GM23338 (cell line): ENCODE measurements around the gene MAST3. TPM values are rescaled to one million over a fixed set of nuclear protein-coding genes. Genes with fewer than 3 reads are reported as not detected.

ENCODE experiments used
- ATAC-seq: fragments of 200-7000 bp; cut with Tn5 transposase; 3 replicates; pipeline ENCODE4 v1.9.1; 2020
- DNase-seq: peaks from one replicate; pipeline ENCODE4 v3.0.0-alpha.2; 2015; ENCODE audit warnings: low spot score
- H2AFZ ChIP-seq: fragments of 200-600 bp; sonication (generic); 2 replicates; pipeline ENCODE4 v1.8.0; 2016; ENCODE audit warnings: antibody characterized with exemption, mild to moderate bottlenecking, moderate library complexity
- H3F3A ChIP-seq: fragments of 200-600 bp; sonication (generic); replicated peaks from 2 replicates; pipeline ENCODE4 v1.8.0; 2017; ENCODE audit warnings: antibody characterized with exemption, mixed run types, low read depth
- H3K27ac ChIP-seq: fragments of 200-600 bp; sonication (generic); 2 replicates; pipeline ENCODE4 v1.6.1; 2016; ENCODE audit warnings: low read depth
- H3K27me3 ChIP-seq: fragments of 200-600 bp; sonication (generic); 2 replicates; pipeline ENCODE4 v1.8.0; 2016; ENCODE audit warnings: mild to moderate bottlenecking, mixed run types, moderate library complexity; ENCODE audit not compliant: insufficient read depth
- H3K36me3 ChIP-seq: fragments of 200-600 bp; sonication (generic); 2 replicates; pipeline ENCODE4 v1.8.0; 2016; ENCODE audit warnings: mild to moderate bottlenecking; ENCODE audit not compliant: insufficient read depth
- H3K4me1 ChIP-seq: fragments of 200-600 bp; sonication (generic); 2 replicates; pipeline ENCODE4 v1.8.0; 2016; ENCODE audit warnings: mild to moderate bottlenecking, moderate library complexity; ENCODE audit not compliant: insufficient read depth
- H3K4me2 ChIP-seq: fragments of 200-600 bp; sonication (generic); 2 replicates; pipeline ENCODE4 v1.7.1; 2017; ENCODE audit warnings: mixed run types
- H3K4me3 ChIP-seq: fragments of 200-600 bp; sonication (generic); 2 replicates; pipeline ENCODE4 v1.6.1; 2016; ENCODE audit warnings: mixed run types
- H3K79me2 ChIP-seq: fragments of 200-600 bp; sonication (generic); replicated peaks from 2 replicates; pipeline ENCODE4 v1.8.0; 2017; ENCODE audit warnings: mild to moderate bottlenecking; ENCODE audit not compliant: insufficient read depth
- H3K9me2 ChIP-seq: fragments of 200-600 bp; sonication (generic); 2 replicates; pipeline ENCODE4 v1.8.0; 2017; ENCODE audit not compliant: insufficient read depth
- H4K20me1 ChIP-seq: fragments of 200-600 bp; sonication (generic); replicated peaks from 2 replicates; pipeline ENCODE4 v1.8.0; 2017; ENCODE audit warnings: mild to moderate bottlenecking; ENCODE audit not compliant: insufficient read depth
- H3K27ac Mint-ChIP-seq: 2 replicates; pipeline ENCODE4 v1.8.0; 2020; ENCODE audit warnings: inconsistent platforms, mild to moderate bottlenecking, moderate library complexity, mixed read lengths
- H3K27me3 Mint-ChIP-seq: 3 replicates; pipeline ENCODE4 v1.8.0; 2022; ENCODE audit warnings: low read depth, mild to moderate bottlenecking, moderate library complexity, mixed read lengths, inconsistent platforms; ENCODE audit not compliant: insufficient read depth, poor library complexity
- H3K36me3 Mint-ChIP-seq: 3 replicates; pipeline ENCODE4 v1.8.0; 2021; ENCODE audit warnings: low read depth, mild to moderate bottlenecking, inconsistent platforms, moderate library complexity, mixed read lengths
- H3K4me1 Mint-ChIP-seq: 3 replicates; pipeline ENCODE4 v1.8.0; 2020; ENCODE audit warnings: mild to moderate bottlenecking, inconsistent platforms, mixed read lengths
- H3K4me3 Mint-ChIP-seq: 3 replicates; pipeline ENCODE4 v1.8.0; 2021; ENCODE audit warnings: moderate library complexity, mild to moderate bottlenecking, inconsistent platforms, mixed read lengths
- H3K9me3 Mint-ChIP-seq: 3 replicates; pipeline ENCODE4 v1.8.0; 2020; ENCODE audit warnings: moderate library complexity, mild to moderate bottlenecking, inconsistent platforms, mixed read lengths
- CREB1 ChIP-seq: fragments of 250-450 bp; sonication (Bioruptor Pico); IDR thresholded peaks from 2 replicates; pipeline ENCODE4 v1.5.0; 2020; ENCODE audit warnings: low read depth, mild to moderate bottlenecking, moderate library complexity
- EZH2 ChIP-seq: fragments of 200-600 bp; sonication (generic); IDR thresholded peaks from one replicate; pipeline ENCODE4 v1.8.0; 2017; ENCODE audit warnings: antibody characterized with exemption, mild to moderate bottlenecking, low read depth; ENCODE audit not compliant: unreplicated experiment
- EZH2phosphoT487 ChIP-seq: fragments of 200-600 bp; sonication (generic); IDR thresholded peaks from one replicate; pipeline ENCODE4 v1.8.1; 2018; ENCODE audit warnings: antibody characterized with exemption; ENCODE audit not compliant: unreplicated experiment
- JUNB ChIP-seq: IDR thresholded peaks from one replicate; pipeline ENCODE4 v1.6.1; 2016; ENCODE audit warnings: antibody characterized with exemption; ENCODE audit not compliant: unreplicated experiment
- NANOG ChIP-seq: IDR thresholded peaks from 2 replicates; pipeline ENCODE4 v1.6.1; 2016; ENCODE audit warnings: antibody characterized with exemption, borderline replicate concordance
- POLR2AphosphoS5 ChIP-seq: IDR thresholded peaks from 2 replicates; pipeline ENCODE4 v1.6.1; 2016; ENCODE audit warnings: antibody characterized with exemption, low read depth
- STAT1 ChIP-seq: IDR thresholded peaks from one replicate; pipeline ENCODE4 v1.6.1; 2016; ENCODE audit warnings: antibody characterized with exemption; ENCODE audit not compliant: unreplicated experiment
- ZNF114 ChIP-seq: fragments of 250-450 bp; sonication (Bioruptor Pico); IDR thresholded peaks from 2 replicates; pipeline ENCODE4 v1.5.0; 2020; ENCODE audit warnings: mild to moderate bottlenecking, moderate library complexity
- ZNF331 ChIP-seq: fragments of 250-450 bp; sonication (Bioruptor Pico); IDR thresholded peaks from 2 replicates; pipeline ENCODE4 v1.5.0; 2020; ENCODE audit warnings: low read depth, mild to moderate bottlenecking, moderate library complexity
- polyA plus RNA-seq: library from polyadenylated mRNA; unstranded; fragments of >200 nt; fragmentation: Nextera tagmentation; extraction: Ambion mirVana; gene quantifications from 2 replicates; pipeline ENCODE4 v1.2.1, GENCODE V29; 2016
- total RNA-seq: library from RNA; depleted of rRNA; stranded (reverse); fragments of >200 nt; shearing (Covaris generic); gene quantifications from 2 replicates; pipeline ENCODE4 v1.2.3, GENCODE V29; 2014
- TF ChIP-seq, protein P1 (sequence below): IDR thresholded peaks from 2 replicates; pipeline ENCODE4 v1.6.1; 2016; ENCODE audit warnings: antibody characterized with exemption
- TF ChIP-seq, protein P2 (sequence below): IDR thresholded peaks from one replicate; pipeline ENCODE4 v1.6.1; 2018; ENCODE audit warnings: antibody characterized with exemption; ENCODE audit not compliant: unreplicated experiment
- TF ChIP-seq, protein P3 (sequence below), 2 experiments: fragments of 200-600 bp in 1 of 2; sonication (generic) in 1 of 2; conservative IDR thresholded peaks; 2 replicates each; pipeline versions ENCODE4 v1.5.1 to v1.6.1; 2016 to 2017; ENCODE audit warnings: antibody characterized with exemption in 2 of 2, low read depth in 2 of 2, mild to moderate bottlenecking in 2 of 2, moderate library complexity in 1 of 2
- TF ChIP-seq, protein P4 (sequence below): fragments of 250-450 bp; sonication (Bioruptor Pico); IDR thresholded peaks from 2 replicates; pipeline ENCODE4 v1.5.0; 2020; ENCODE audit warnings: mild to moderate bottlenecking, moderate library complexity

MAST3 gene
- total and polyA plus RNA-seq, 2 experiments from 2014 or later: 5.6 to 8.8 TPM

DNA sequence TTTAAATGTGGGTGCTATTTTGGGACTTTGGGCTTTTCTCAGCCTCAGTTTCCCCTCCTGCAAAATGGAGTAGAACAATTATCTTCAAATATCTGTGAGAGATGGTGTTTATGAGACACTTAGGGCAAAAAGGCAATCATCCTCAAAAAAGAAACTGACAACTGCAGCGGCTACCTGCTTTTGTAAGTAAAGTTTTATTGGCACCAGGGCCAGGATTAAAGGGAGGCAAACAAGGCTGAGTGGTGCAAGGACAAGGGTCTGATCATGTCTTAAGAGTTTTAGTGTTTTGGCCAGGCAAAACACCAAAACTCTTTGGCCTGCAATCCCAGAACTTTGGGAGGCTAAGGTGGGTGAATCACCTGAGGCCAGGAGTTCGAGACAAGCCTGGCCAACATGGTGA, 1.3 kb upstream of the MAST3 start:
- Histone ChIP-seq H4K20me1 (no peaks in the 10 kb centered on the region), H3F3A (peaks cover 8% of the 10 kb centered on the region; the same call in 1 of the 2 replicates), H3K4me2 (no peak overlapping the region), H3K4me3 (no peak overlapping the region), H3K4me1 (peaks cover 11% of the 10 kb centered on the region; the same call in 1 of the 2 replicates), H2AFZ (no peak overlapping the region), H3K27ac (no peak overlapping the region), H3K9me2 (no peaks in the 10 kb centered on the region), H3K36me3 (no peaks in the 10 kb centered on the region), H3K27me3 (peaks cover 16% of the 10 kb centered on the region; the same call in 1 of the 2 replicates), H3K79me2 (no peaks in the 10 kb centered on the region)
- no peaks in the 10 kb centered on the region for H3K36me3 Mint-ChIP-seq
- TF ChIP-seq, protein P1, sequence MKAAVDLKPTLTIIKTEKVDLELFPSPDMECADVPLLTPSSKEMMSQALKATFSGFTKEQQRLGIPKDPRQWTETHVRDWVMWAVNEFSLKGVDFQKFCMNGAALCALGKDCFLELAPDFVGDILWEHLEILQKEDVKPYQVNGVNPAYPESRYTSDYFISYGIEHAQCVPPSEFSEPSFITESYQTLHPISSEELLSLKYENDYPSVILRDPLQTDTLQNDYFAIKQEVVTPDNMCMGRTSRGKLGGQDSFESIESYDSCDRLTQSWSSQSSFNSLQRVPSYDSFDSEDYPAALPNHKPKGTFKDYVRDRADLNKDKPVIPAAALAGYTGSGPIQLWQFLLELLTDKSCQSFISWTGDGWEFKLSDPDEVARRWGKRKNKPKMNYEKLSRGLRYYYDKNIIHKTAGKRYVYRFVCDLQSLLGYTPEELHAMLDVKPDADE: no peak
- TF ChIP-seq, protein P2, sequence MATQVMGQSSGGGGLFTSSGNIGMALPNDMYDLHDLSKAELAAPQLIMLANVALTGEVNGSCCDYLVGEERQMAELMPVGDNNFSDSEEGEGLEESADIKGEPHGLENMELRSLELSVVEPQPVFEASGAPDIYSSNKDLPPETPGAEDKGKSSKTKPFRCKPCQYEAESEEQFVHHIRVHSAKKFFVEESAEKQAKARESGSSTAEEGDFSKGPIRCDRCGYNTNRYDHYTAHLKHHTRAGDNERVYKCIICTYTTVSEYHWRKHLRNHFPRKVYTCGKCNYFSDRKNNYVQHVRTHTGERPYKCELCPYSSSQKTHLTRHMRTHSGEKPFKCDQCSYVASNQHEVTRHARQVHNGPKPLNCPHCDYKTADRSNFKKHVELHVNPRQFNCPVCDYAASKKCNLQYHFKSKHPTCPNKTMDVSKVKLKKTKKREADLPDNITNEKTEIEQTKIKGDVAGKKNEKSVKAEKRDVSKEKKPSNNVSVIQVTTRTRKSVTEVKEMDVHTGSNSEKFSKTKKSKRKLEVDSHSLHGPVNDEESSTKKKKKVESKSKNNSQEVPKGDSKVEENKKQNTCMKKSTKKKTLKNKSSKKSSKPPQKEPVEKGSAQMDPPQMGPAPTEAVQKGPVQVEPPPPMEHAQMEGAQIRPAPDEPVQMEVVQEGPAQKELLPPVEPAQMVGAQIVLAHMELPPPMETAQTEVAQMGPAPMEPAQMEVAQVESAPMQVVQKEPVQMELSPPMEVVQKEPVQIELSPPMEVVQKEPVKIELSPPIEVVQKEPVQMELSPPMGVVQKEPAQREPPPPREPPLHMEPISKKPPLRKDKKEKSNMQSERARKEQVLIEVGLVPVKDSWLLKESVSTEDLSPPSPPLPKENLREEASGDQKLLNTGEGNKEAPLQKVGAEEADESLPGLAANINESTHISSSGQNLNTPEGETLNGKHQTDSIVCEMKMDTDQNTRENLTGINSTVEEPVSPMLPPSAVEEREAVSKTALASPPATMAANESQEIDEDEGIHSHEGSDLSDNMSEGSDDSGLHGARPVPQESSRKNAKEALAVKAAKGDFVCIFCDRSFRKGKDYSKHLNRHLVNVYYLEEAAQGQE: no peak
- TF ChIP-seq EZH2: no peak
- TF ChIP-seq ZNF331 (CRISPR knock-in tag): no peak
- TF ChIP-seq EZH2phosphoT487: no peak
- TF ChIP-seq, protein P3, sequence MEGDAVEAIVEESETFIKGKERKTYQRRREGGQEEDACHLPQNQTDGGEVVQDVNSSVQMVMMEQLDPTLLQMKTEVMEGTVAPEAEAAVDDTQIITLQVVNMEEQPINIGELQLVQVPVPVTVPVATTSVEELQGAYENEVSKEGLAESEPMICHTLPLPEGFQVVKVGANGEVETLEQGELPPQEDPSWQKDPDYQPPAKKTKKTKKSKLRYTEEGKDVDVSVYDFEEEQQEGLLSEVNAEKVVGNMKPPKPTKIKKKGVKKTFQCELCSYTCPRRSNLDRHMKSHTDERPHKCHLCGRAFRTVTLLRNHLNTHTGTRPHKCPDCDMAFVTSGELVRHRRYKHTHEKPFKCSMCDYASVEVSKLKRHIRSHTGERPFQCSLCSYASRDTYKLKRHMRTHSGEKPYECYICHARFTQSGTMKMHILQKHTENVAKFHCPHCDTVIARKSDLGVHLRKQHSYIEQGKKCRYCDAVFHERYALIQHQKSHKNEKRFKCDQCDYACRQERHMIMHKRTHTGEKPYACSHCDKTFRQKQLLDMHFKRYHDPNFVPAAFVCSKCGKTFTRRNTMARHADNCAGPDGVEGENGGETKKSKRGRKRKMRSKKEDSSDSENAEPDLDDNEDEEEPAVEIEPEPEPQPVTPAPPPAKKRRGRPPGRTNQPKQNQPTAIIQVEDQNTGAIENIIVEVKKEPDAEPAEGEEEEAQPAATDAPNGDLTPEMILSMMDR (conservative IDR thresholded peaks at IDR 0.05; ENCODE audit: low read depth in 2 of 2): no peak
- no peak for TF ChIP-seq ZNF114
- no peak for TF ChIP-seq JUNB
- TF ChIP-seq, protein P4, sequence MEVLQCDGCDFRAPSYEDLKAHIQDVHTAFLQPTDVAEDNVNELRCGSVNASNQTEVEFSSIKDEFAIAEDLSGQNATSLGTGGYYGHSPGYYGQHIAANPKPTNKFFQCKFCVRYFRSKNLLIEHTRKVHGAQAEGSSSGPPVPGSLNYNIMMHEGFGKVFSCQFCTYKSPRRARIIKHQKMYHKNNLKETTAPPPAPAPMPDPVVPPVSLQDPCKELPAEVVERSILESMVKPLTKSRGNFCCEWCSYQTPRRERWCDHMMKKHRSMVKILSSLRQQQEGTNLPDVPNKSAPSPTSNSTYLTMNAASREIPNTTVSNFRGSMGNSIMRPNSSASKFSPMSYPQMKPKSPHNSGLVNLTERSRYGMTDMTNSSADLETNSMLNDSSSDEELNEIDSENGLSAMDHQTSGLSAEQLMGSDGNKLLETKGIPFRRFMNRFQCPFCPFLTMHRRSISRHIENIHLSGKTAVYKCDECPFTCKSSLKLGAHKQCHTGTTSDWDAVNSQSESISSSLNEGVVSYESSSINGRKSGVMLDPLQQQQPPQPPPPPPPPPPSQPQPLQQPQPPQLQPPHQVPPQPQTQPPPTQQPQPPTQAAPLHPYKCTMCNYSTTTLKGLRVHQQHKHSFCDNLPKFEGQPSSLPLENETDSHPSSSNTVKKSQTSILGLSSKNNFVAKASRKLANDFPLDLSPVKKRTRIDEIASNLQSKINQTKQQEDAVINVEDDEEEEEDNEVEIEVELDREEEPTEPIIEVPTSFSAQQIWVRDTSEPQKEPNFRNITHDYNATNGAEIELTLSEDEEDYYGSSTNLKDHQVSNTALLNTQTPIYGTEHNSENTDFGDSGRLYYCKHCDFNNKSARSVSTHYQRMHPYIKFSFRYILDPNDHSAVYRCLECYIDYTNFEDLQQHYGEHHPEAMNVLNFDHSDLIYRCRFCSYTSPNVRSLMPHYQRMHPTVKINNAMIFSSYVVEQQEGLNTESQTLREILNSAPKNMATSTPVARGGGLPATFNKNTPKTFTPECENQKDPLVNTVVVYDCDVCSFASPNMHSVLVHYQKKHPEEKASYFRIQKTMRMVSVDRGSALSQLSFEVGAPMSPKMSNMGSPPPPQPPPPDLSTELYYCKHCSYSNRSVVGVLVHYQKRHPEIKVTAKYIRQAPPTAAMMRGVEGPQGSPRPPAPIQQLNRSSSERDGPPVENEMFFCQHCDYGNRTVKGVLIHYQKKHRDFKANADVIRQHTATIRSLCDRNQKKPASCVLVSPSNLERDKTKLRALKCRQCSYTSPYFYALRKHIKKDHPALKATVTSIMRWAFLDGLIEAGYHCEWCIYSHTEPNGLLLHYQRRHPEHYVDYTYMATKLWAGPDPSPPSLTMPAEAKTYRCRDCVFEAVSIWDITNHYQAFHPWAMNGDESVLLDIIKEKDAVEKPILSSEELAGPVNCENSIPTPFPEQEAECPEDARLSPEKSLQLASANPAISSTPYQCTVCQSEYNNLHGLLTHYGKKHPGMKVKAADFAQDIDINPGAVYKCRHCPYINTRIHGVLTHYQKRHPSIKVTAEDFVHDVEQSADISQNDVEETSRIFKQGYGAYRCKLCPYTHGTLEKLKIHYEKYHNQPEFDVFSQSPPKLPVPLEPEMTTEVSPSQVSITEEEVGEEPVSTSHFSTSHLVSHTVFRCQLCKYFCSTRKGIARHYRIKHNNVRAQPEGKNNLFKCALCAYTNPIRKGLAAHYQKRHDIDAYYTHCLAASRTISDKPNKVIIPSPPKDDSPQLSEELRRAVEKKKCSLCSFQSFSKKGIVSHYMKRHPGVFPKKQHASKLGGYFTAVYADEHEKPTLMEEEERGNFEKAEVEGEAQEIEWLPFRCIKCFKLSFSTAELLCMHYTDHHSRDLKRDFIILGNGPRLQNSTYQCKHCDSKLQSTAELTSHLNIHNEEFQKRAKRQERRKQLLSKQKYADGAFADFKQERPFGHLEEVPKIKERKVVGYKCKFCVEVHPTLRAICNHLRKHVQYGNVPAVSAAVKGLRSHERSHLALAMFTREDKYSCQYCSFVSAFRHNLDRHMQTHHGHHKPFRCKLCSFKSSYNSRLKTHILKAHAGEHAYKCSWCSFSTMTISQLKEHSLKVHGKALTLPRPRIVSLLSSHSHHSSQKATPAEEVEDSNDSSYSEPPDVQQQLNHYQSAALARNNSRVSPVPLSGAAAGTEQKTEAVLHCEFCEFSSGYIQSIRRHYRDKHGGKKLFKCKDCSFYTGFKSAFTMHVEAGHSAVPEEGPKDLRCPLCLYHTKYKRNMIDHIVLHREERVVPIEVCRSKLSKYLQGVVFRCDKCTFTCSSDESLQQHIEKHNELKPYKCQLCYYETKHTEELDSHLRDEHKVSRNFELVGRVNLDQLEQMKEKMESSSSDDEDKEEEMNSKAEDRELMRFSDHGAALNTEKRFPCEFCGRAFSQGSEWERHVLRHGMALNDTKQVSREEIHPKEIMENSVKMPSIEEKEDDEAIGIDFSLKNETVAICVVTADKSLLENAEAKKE: no peak
- no peak for TF ChIP-seq STAT1
- no peak for TF ChIP-seq POLR2AphosphoS5
- TF ChIP-seq CREB1: no peak
- TF ChIP-seq NANOG: no peak
- H3K9me3 Mint-ChIP-seq: no peaks in the 10 kb centered on the region; the same call in 2 of the 3 replicates
- peaks cover 22% of the 10 kb centered on the region for H3K27me3 Mint-ChIP-seq
- H3K27ac Mint-ChIP-seq: no peak overlapping the region
- DNase-seq (no peak), ATAC-seq (no peak)
- H3K4me3 Mint-ChIP-seq: no peak overlapping the region
- H3K4me1 Mint-ChIP-seq: peaks cover 13% of the 10 kb centered on the region
